Activated CD4-positive, alpha-beta T cell treated with anti-CD3 and anti-CD28 coated beads for 36 hours (primary cell): ENCODE results near the gene NPHP4. TPM values are rescaled to one million over a fixed set of nuclear protein-coding genes. Genes with fewer than 3 reads are reported as not detected.
A peak's percentile ranks its signal among the peaks of the same experiment; 100 is the strongest.

Experiments used
- ATAC-seq: fragments of 200-7000 bp; cut with Tn5 transposase; one replicate; pipeline ENCODE4 v1.10.0; 2021; ENCODE audit warnings: mild to moderate bottlenecking, moderate library complexity
- CTCF ChIA-PET: fragments of 350-600 bp; sonication (Branson Sonifier 250); formaldehyde crosslinking; loops from one replicate; lab custom pipeline; 2021; ENCODE audit warnings: antibody characterized with exemption; lab: Charles Lee
- POLR2A ChIA-PET: fragments of 350-600 bp; sonication (Branson Sonifier 250); formaldehyde crosslinking; loops from one replicate; lab custom pipeline; 2021; ENCODE audit warnings: antibody characterized with exemption, inconsistent platforms; lab: Charles Lee
- DNase-seq: peaks from one replicate; pipeline ENCODE4 v3.0.0-alpha.2; 2020
- H3K27ac Mint-ChIP-seq: one replicate; pipeline ENCODE4 v1.8.0; 2021; ENCODE audit warnings: mixed read lengths
- H3K27me3 Mint-ChIP-seq: one replicate; pipeline ENCODE4 v1.8.0; 2021; ENCODE audit warnings: mixed read lengths
- H3K36me3 Mint-ChIP-seq: one replicate; pipeline ENCODE4 v1.8.0; 2021; ENCODE audit warnings: low read depth, mixed read lengths
- H3K4me1 Mint-ChIP-seq: one replicate; pipeline ENCODE4 v1.8.0; 2021; ENCODE audit warnings: mixed read lengths
- H3K4me3 Mint-ChIP-seq: one replicate; pipeline ENCODE4 v1.8.0; 2021; ENCODE audit warnings: mild to moderate bottlenecking, moderate library complexity, mixed read lengths
- H3K9me3 Mint-ChIP-seq: one replicate; pipeline ENCODE4 v1.8.0; 2021; ENCODE audit warnings: low read depth, mixed read lengths
- intact Hi-C, 2 experiments: fragments of 100-400 bp; cut with DNase I in 1 of 2; cut with micrococcal nuclease in 1 of 2; formaldehyde crosslinking; loops; one replicate each; pipeline versions ENCODE4 v1.14.2 to v1.15.1; 2022 to 2024; cut with DNase I, micrococcal nuclease
- total RNA-seq, 2 experiments: library from RNA; stranded (reverse); gene quantifications; one replicate each; pipeline ENCODE4 v1.2.3, GENCODE V29; 2021

NPHP4 gene
- total RNA-seq, 2 experiments from 2014 or later, result 12.9 to 14.1 TPM

GRCh38 chr1:5944154-5944842, 47.9 kb downstream of the NPHP4 start:
- H3K27ac Mint-ChIP-seq, result no peak overlapping the region
- no peaks in the 10 kb centered on the region for H3K4me1 Mint-ChIP-seq
- no peak overlapping the region for H3K4me3 Mint-ChIP-seq
- H3K36me3 Mint-ChIP-seq, result peaks cover 7% of the 10 kb centered on the region
- DNase-seq (no peak), ATAC-seq (no peak)
- H3K9me3 Mint-ChIP-seq, result no peaks in the 10 kb centered on the region
- ChIA-PET POLR2A (no interaction called here), CTCF (interaction anchor here (0.7 kb wide), 2 partner anchors 248 to 319 kb away, joined by 3 read pairs; no protein-coding TSS in a partner anchor)
- intact Hi-C loops, result no loop called here
- no peaks in the 10 kb centered on the region for H3K27me3 Mint-ChIP-seq

GRCh38 chr1:5943343-5944124, 48.7 kb downstream of the NPHP4 start:
- Mint-ChIP-seq H3K4me3 (no peak overlapping the region), H3K27me3 (no peaks in the 10 kb centered on the region), H3K9me3 (no peaks in the 10 kb centered on the region), H3K36me3 (peaks cover 7% of the 10 kb centered on the region), H3K4me1 (no peaks in the 10 kb centered on the region), H3K27ac (no peak overlapping the region)
- DNase-seq, result no peak
- ATAC-seq, result no peak
- CTCF ChIA-PET, result interaction anchor here (0.7 kb wide), 2 partner anchors 248 to 318 kb away, joined by 3 read pairs; no protein-coding TSS in a partner anchor
- POLR2A ChIA-PET, result no interaction called here
- intact Hi-C loops, result no loop called here

GRCh38 chr1:5941671-5942070, 50.6 kb downstream of the NPHP4 start:
- peak overlapping the region; percentile 3 for H3K27ac Mint-ChIP-seq

GRCh38 chr1:5940723-5941407, 51.4 kb downstream of the NPHP4 start:
- Mint-ChIP-seq H3K27ac (no peak overlapping the region), H3K36me3 (peaks cover 7% of the 10 kb centered on the region), H3K9me3 (no peaks in the 10 kb centered on the region), H3K4me1 (no peaks in the 10 kb centered on the region), H3K4me3 (no peak overlapping the region), H3K27me3 (no peaks in the 10 kb centered on the region)
- POLR2A ChIA-PET, result interaction anchor here (0.7 kb wide), 1 partner anchor 32 kb away, joined by 3 read pairs; no protein-coding TSS in a partner anchor
- no peak for DNase-seq
- CTCF ChIA-PET, result no interaction called here
- intact Hi-C loops, result no loop called here
- ATAC-seq, result no peak

More at GRCh38 chr1:5941671-5942070, 50.6 kb downstream of the NPHP4 start:
- CTCF ChIA-PET, result no interaction called here
- H3K27me3 Mint-ChIP-seq, result no peaks in the 10 kb centered on the region
- H3K36me3 Mint-ChIP-seq, result peaks cover 7% of the 10 kb centered on the region
- H3K4me1 Mint-ChIP-seq, result no peaks in the 10 kb centered on the region
- H3K9me3 Mint-ChIP-seq, result no peaks in the 10 kb centered on the region
- H3K4me3 Mint-ChIP-seq, result no peak overlapping the region
- intact Hi-C loops, result no loop called here
- DNase-seq (no peak), ATAC-seq (no peak)
- POLR2A ChIA-PET, result no interaction called here

DNA sequence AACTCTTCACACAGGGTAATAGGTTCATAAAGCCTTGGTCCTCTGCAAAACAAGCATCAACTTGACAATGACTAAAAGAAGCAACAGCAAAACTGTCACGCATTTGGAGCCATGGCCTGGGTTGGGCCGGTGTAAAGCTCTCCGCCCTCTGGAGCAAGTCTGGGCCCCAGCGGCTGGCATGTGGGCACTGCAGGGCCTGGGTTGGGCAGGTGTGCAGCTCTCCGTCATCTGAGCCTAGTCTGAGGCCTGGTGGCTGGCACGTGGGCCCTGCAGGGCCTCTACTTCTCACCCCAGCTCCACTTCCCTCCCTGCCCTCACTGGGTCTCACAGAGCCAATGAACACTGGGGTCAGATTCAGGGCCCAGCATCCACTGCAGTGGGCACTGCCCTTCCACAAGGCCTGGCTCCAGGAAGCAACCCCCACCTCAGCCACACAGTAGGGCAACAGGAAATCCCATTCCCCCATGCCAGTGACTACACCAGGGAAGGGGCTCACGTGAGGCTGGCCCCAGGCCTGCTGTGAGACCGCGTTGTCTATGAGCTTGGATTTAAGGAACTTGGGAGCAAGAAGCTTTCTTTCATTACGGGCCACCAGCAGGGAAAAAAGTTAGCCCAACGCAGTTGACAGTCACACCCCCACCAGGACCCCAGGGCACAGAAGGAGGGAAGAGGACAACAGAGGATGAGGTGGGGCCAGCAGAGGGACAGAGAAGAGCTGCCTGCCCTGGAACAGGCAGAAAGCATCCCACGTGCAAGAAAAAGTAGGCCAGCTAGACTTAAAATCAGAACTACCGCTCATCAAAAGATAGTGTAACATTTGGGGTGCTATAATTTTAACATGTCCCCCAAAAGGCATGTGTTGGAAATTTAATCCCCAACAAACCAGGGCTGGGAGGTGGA, 52.7 kb downstream of the NPHP4 start:
- H3K27ac Mint-ChIP-seq, result no peak overlapping the region
- ChIA-PET POLR2A (interaction anchor here (0.7 kb wide), 1 partner anchor 31 kb away, joined by 3 read pairs; no protein-coding TSS in a partner anchor), CTCF (interaction anchor here (0.8 kb wide), 1 partner anchor 1036 kb away, joined by 3 read pairs; no protein-coding TSS in a partner anchor)
- peaks cover 2% of the 10 kb centered on the region for H3K36me3 Mint-ChIP-seq
- no peaks in the 10 kb centered on the region for H3K9me3 Mint-ChIP-seq
- no peak for ATAC-seq
- intact Hi-C loops, result no loop called here
- H3K4me3 Mint-ChIP-seq, result no peak overlapping the region
- no peaks in the 10 kb centered on the region for H3K27me3 Mint-ChIP-seq
- DNase-seq, result no peak
- H3K4me1 Mint-ChIP-seq, result no peaks in the 10 kb centered on the region

- no peaks in the 10 kb centered on the region for H3K27me3 Mint-ChIP-seq
- DNase-seq, result no peak
- H3K4me1 Mint-ChIP-seq, result no peaks in the 10 kb centered on the region
- peaks cover 2% of the 10 kb centered on the region for H3K36me3 Mint-ChIP-seq
- ChIA-PET CTCF (interaction anchor here (0.6 kb wide), 1 partner anchor 406 kb away, joined by 3 read pairs; no protein-coding TSS in a partner anchor), POLR2A (no interaction called here)
- no peak overlapping the region for H3K4me3 Mint-ChIP-seq
- H3K27ac Mint-ChIP-seq, result no peak overlapping the region
- H3K9me3 Mint-ChIP-seq, result no peaks in the 10 kb centered on the region
- no peak for ATAC-seq
- intact Hi-C loops, result no loop called here
Measured at GRCh38 chr1:5938101-5938646, 54.1 kb downstream of the NPHP4 start.

GRCh38 chr1:5937373-5937857, 54.8 kb downstream of the NPHP4 start:
- H3K4me3 Mint-ChIP-seq, result no peak overlapping the region
- CTCF ChIA-PET, result no interaction called here
- ATAC-seq, result no peak
- H3K27ac Mint-ChIP-seq, result no peak overlapping the region
- H3K27me3 Mint-ChIP-seq, result no peaks in the 10 kb centered on the region
- no peaks in the 10 kb centered on the region for H3K9me3 Mint-ChIP-seq
- intact Hi-C loops, result no loop called here
- no peak for DNase-seq
- H3K4me1 Mint-ChIP-seq, result no peaks in the 10 kb centered on the region
- POLR2A ChIA-PET, result no interaction called here
- peaks cover 6% of the 10 kb centered on the region for H3K36me3 Mint-ChIP-seq

DNA sequence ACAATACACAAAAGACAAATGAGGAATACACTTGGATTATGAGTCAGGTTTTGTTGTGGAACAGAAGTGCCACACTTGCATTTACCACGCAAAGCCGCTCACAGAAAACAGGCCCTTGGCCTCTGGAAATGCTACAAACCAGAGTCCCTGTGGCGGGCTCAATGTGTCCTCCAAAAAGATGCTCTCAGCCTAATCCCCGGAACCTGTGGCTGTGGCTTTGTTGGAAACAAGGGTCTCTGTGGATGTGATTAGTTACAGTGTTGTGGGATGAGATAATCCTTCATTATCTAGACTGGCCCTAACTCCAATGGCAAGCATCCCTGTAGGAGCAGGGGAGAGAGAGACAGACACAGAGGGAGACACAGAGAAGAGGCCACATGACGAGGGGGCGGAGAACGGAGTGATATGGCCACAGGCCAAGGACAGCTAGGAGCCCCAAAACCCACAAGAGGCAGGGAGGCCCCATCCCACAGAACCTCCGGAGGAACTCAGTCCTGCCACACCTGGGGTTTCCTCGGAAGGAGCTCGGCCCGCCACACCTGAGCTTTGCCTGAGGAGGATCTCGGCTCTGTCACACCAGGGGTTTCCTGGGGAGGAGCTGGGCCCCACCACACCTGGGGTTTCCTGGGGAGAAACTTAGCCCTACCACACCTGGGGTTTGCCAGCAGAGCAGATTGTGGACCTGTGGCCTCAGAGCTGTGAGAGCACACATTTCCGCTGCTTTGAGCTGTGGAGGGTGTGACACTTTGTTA, 55.4 kb downstream of the NPHP4 start:
- no peak overlapping the region for H3K4me3 Mint-ChIP-seq
- H3K9me3 Mint-ChIP-seq, result no peaks in the 10 kb centered on the region
- peaks cover 9% of the 10 kb centered on the region for H3K36me3 Mint-ChIP-seq
- DNase-seq (no peak), ATAC-seq (no peak)
- no peaks in the 10 kb centered on the region for H3K27me3 Mint-ChIP-seq
- H3K27ac Mint-ChIP-seq, result no peak overlapping the region
- POLR2A ChIA-PET, result no interaction called here
- CTCF ChIA-PET, result no interaction called here
- intact Hi-C loops, result no loop called here
- no peaks in the 10 kb centered on the region for H3K4me1 Mint-ChIP-seq

DNA sequence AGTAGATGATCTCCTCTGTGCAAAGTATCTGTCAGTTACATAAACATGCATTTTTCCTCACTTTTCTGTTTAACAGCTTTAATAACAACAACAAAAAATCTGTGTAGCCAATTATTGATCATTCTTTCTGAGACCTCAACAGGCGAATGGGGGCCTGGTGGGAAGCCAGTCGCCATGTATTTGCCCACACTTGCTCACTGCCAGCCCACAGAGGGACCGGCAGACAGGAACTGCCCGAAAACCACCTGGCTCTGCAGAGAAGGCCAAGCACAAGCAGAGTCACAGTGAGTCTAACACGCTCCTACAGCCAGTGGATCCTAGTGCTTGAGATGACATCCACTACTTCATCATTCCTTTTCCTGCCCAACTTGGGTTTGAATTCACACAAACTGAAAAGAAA, 56.1 kb downstream of the NPHP4 start:
- H3K4me1 Mint-ChIP-seq, result no peaks in the 10 kb centered on the region
- peaks cover 9% of the 10 kb centered on the region for H3K36me3 Mint-ChIP-seq
- DNase-seq (no peak), ATAC-seq (no peak)
- no peaks in the 10 kb centered on the region for H3K27me3 Mint-ChIP-seq
- ChIA-PET CTCF (no interaction called here), POLR2A (no interaction called here)
- H3K4me3 Mint-ChIP-seq, result no peak overlapping the region
- no peak overlapping the region for H3K27ac Mint-ChIP-seq
- intact Hi-C loops, result no loop called here
- H3K9me3 Mint-ChIP-seq, result no peaks in the 10 kb centered on the region

DNA sequence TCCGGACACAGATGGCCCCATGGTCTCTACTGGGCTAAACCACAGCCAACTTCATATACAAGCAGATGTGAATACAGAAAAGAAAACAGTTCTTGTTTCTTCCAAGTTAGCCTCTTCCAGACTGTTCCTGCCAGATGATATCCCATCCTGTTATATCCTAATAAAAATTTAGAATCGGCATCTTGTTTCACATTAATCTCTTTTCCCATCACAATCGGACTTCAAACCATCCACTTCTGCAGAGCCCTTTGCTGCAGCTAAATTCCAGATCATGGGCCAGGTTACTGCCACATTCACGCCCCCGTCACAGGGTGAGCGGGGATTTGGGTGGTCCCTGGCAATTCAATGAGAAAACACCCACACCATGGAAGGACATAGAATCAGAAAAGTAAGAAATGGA, 57.2 kb downstream of the NPHP4 start:
- ATAC-seq (no peak), DNase-seq (no peak)
- Mint-ChIP-seq H3K27me3 (no peaks in the 10 kb centered on the region), H3K4me3 (no peak overlapping the region), H3K9me3 (no peaks in the 10 kb centered on the region), H3K36me3 (peaks cover 12% of the 10 kb centered on the region), H3K4me1 (no peaks in the 10 kb centered on the region), H3K27ac (no peak overlapping the region)
- ChIA-PET POLR2A (no interaction called here), CTCF (no interaction called here)
- intact Hi-C loops, result no loop called here
